ENCODE measurements around the gene MEDAG. TPM values are rescaled to one million over a fixed set of nuclear protein-coding genes. Genes with fewer than 3 reads are reported as not detected.

Gene MEDAG
- total RNA-seq, 1 donor from 2014 or later: 3.6 TPM

GRCh38 chr13:30957258-30957943 is 51.3 kb downstream of the MEDAG start:
- no peak for DNase-seq

DNA sequence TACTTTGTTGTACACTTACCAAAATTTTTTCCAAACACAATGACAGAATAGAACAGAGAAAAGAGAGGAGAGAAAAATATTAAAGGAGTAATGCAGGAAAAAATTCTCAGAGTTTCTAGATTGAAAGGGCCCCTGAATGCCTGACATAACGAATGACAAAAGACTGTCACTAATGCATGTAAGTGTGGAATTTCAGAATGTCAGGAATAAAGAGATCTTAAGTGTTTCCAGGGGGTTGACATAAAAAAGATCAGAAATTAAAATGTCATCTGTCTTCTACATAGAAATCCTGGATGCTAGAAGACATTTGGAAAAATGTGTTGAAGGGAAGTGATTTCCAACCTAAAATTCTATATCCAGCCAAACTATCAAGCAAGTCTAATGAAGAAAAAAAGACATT is 53.6 kb downstream of the MEDAG start:
- DNase-seq: no peak

DNA sequence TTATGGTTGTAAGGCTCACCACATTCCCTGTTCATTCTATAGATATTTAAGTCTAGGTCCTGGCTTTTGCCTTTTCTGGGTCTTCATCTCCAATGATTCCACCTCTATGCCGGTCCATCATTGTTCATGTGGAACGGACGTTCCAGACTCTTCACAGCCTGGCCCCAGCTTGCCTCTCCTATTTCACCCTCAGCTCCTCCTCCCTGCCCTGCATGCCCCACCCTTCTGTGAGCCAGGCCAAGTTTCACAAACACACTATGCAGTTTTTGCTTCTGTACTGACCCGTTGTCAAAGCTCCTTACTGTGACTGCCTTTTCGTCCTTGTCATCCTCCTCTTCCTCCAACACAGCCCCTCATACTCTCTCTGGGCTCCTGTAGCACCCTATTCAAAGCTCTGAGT is 57.7 kb downstream of the MEDAG start:
- DNase-seq: no peak

DNA sequence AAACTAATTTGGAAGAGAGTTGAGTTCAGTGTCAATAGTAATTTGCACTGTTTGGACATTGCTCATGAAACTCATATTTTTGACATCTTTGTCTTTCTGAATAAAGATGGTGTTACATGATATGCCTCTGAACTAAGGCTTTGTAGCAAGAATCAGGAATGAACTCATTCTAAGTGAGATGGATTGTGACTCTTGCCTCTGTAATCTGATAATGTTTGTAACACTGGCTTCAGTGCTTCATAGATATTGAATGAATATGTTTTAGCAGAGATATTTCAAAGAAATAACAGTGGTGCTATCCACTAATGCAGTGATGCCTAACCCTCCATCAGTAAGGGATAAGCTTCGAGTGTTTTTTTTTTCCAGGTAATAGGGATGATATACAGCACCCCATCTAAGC is 59.3 kb downstream of the MEDAG start:
- DNase-seq: no peak

DNA sequence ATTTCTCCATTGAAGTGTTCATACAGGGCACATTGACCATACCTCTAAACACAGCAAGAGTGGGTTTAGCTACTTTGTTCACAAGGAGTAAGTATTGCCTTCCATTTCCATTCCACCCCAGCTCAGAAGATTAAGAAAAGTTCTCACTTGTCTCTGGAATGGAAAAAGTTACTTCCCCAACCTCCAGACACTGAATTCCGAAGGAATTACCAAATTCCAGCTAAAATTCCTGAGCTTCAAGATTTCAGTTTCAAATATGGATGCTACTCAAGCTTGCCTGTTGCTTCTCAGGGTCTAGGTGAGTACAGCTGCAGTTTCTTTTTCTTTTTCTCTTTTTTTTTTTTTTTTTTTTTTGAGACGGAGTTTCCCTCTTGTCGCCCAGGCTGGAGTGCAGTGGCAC is 60.0 kb downstream of the MEDAG start:
- no peak for DNase-seq

- DNase-seq: no peak
Observed at GRCh38 chr13:30968846-30969245, 62.8 kb downstream of the MEDAG start.

GRCh38 chr13:30971575-30971974 is 65.5 kb downstream of the MEDAG start:
- DNase-seq: no peak

GRCh38 chr13:30972888-30973377 is 66.9 kb downstream of the MEDAG start:
- DNase-seq: no peak

GRCh38 chr13:30974350-30974749 is 68.3 kb downstream of the MEDAG start:
- DNase-seq: no peak

Other genes starting within 250 kb of the MEDAG start
- gene ALOX5AP, start 170.7 kb upstream of the MEDAG start, total RNA-seq: 13.3 TPM
- not detected for gene TEX26, start 26.4 kb downstream of the MEDAG start, total RNA-seq